Superior temporal gyrus (tissue), 1 donor: ENCODE measurements around the gene CHSY3.

Experiments
- DNase-seq: peaks from one replicate; pipeline ENCODE4 v3.0.0-alpha.2; 2016; ENCODE audit errors: extremely low spot score

The CHSY3 gene

DNA sequence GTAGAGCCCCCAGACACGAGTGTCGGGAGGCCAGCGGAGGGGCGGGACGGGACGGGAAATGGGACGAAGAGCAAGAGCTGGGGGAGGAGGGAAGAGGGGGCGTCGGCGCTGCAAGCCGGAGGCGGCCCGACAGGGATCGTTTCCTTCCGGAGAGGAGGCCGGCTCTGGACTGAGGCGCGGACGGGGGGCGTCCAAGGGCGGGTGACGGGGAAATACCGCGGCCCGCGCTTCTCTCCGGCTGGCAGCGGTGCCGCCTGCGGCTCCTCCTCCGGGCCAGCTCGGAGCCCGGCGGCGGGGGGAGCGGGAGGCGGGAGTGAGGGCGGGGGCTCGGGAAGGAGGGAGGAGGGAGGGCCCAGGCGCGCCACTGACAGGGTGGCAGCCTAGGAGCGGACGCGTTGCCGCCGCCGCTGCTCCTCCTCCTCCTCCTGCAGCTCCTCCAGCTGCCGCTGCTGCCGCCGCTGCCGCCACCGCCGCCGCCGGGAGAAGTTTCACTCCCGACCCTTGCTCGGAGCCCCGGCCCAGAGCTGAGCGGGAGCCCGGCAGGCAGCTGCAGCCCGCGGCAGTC, at the start of gene CHSY3:
Gene CHSY3 (plus strand): TSS at position 364 of the 565 bp plus-strand sequence.
- DNase-seq = peak; percentile 73

DNA sequence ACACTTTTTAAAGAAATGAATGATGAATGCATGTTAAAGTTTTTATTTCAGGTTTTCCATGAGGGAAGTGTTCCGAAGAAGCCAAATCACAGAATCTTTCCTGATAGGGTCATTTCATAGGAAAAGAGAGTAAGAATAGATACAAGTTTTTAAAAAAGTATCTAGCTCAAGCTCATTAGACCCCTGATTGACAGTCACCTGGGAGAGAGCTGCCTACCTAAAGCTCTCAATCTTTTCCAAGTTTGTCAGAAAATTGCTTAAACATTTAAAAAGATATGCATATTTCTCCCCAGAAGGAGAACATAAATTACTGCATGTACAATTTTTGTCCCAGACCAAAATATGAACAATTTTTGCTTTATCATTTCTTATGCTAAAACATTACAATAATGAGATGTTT, 47.9 kb upstream of the CHSY3 start:
- DNase-seq = no peak

DNA sequence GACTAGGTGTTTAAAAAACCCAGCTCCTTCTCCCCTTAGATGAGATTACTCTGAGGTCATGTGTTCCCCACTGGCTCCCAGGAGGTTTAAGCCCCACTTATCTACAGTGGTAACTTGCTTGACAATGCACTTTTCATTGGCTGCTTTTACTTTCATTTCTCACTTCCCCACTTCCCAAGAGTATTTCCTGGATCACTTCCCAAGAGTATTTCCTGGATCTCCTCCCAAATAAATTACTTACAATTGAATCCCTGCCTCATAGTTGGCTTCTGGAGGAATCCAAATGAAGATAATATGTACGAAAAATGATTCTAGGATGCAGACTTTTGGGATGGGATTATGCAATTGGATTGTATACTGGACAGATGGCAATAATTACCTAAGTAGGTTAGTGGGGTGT, 47.1 kb upstream of the CHSY3 start:
- DNase-seq = no peak

DNA sequence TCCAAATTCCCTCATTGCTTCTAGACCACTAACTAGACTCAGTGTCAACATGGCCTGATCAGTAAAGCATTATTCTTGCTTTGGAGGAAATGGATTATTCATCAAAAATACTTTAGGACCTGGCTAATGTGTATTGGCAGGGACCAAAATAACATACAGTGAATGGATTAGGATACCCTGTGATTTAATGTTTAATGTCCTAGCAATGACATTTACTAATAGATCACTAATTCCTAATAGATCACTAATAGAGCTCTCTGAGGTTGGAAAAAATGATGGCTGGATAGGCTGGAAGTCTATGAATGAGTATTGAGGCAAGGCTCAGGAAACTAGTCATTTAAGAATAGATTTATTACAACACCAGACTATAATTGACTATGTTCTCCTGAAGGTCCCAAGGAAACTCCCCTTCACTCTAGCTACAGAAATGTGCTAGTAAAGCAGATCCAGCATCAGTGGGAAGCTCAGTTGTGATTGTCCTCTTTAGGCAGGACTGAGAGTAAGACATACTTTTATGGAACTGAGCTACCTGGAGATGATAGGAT, 46.1 kb upstream of the CHSY3 start:
- DNase-seq = no peak

DNA sequence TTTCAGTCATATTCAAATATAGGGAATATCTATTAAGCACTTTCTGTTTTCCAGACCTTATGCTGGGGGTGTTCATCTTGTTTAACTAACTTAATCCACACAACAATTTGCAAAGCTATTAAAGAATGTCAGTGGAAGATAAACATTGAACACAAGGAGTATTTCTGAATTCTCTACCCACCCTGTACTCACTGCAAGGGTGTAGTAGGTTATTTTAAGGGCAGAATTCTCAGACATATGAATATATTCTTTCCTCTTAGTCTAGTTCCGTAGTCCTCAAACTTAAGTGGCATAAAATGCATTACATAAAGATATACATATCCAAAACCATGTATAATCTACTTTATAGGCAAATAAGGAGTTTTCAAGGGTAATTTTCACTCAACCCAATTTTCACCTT, 19.9 kb upstream of the CHSY3 start:
- DNase-seq = no peak

DNA sequence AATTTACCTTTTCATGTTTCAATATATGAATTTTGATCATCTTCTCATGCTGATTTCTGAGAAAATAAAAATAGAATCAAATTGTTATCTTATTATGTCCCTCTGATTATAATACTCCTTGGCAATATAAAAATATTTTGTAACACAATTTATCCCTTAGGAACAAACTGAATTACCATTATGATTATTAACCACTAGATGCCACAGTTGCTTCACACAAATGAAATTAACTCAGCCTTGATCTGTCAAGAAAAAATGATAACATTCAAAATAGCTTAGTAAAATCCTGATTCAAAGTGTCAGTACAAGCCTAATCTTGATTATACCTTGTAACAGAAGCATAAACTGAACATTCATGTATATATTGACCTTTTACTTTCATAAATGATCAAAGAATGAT, 4.8 kb upstream of the CHSY3 start:
- DNase-seq = no peak

DNA sequence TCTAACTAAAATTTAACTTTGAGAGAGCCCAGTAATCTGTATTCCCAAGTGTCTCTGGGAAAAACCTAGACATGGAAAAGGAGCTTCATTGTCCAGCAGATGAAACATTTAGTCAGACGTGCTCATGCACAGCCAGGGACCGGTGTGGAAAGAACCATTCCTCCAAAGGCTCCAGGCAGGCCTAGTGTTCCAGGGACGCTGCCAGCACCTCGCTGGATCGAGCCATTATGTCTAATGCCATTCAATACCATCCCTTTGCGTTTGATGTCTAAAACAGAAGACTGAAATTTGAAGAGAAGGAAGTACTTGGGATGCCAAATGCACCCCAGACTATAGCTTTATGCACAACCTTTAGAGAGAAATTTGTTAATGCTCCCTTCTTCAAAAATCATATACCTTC, 1.4 kb upstream of the CHSY3 start:
- no peak for DNase-seq

DNA sequence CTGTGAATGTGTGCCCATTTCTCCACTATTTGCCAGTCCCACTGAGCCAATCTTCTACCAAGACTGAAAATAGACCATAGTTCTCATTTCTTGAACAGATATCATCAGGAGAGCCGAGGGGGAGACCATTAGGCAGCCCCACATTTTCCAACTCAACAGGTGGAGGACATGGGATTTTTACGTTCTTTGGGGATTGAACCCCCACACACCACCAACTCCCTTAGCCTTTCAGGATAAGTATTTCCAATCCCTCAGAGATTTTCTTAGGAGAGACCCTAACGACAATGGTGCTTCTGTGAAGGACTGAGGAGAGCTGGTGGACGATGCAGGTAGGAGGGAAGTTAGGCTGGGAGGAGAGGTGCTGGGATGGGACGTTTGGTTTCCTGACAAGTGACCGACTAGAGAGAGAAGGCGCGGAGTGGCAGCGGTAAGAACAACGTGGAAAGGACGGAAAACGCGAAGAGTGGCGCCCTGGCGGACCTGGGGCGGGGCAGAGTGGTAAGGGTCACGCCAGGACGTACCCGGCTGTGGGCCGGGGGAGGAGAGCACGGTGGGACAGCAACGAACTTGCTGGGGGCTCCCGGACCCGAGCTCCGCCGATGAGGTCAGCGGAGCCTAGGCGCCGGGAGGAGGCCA, 681 bp upstream of the CHSY3 start:
- DNase-seq = no peak

DNA sequence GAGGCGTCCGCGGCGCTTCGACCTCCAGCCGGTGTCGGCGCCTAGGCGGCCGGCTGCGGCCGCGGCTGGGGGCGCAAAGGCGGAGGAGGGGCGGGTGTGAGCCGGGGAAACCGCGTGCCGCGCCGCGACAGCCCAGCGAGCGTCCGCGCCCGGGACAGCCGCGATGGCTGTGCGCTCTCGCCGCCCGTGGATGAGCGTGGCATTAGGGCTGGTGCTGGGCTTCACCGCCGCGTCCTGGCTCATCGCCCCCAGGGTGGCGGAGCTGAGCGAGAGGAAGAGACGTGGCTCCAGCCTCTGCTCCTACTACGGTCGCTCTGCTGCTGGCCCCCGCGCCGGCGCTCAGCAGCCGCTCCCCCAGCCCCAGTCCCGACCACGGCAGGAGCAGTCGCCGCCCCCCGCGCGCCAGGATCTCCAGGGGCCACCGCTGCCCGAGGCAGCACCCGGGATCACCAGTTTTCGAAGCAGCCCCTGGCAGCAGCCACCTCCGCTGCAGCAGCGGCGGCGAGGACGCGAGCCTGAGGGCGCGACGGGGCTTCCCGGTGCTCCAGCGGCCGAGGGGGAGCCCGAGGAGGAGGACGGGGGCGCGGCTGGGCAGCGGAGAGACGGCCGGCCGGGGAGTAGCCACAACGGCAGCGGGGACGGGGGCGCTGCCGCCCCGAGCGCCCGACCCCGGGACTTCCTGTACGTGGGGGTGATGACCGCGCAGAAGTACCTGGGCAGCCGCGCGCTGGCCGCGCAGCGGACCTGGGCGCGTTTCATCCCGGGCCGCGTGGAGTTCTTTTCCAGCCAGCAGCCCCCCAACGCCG, 605 bp downstream of the CHSY3 start:
- DNase-seq = no peak

DNA sequence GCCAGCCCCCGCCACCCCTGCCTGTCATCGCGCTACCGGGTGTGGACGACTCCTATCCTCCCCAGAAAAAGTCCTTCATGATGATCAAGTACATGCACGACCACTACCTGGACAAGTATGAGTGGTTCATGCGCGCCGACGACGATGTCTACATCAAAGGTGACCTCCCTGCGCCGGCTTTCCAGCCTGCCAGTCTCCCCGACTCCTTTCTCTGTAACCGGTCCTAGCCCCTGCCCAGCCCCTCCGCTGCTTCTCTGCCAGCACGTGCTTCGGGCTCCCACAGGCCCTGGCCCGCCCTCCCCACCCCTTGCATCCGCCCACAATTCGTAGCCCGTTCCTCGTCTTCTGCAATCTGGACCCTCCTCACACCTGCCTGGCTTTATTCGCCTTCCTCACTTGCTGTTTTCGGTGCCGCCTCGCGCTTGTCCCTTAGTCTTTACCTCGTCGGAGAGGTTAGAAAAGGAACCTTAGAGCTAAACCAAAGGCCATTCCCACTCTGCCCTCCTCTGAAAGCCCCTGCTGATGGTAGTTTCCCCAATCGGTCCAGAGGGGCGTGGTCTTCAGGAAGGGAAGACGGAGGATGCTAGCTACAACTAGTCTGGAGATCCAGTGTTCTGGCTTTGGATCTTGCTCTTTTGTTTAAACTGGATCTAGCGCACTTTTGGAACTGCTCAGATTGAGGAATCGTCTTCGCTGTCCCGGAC, 1.4 kb downstream of the CHSY3 start:
- no peak for DNase-seq

DNA sequence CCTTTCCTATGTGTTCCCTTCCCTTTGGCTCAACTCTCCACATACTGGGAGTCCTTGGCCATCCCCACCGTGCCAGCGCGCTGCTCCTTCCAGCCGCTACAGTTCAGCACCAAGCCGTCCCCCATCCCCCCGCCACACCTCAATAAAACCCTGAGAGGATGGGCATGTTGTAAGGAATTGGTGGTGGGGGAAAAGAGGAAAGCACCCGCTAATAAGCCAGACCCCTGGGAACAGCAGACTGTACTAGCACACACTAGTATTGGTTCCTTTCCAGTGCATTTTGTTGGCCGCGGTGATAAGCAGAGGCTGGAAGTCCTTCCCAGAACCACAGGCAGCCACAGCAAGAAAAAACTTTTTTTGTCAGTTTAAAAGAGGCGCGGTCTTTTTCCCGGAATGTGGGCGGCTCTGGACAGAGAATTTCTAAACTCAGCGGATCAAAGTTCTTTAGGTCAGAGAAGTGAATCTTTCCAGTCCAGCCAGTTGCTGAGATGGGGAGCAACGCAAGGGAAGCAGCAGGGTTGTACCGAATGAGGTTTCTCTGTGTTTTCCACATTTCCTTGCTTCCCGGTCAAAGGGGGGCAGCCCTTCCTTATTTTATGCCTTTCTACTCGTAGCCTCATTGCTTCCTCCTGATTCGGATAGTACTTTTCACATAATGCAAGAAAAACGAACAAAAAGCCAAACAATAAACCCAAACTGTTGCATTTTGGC, 2.1 kb downstream of the CHSY3 start:
- peak; percentile 63 for DNase-seq

DNA sequence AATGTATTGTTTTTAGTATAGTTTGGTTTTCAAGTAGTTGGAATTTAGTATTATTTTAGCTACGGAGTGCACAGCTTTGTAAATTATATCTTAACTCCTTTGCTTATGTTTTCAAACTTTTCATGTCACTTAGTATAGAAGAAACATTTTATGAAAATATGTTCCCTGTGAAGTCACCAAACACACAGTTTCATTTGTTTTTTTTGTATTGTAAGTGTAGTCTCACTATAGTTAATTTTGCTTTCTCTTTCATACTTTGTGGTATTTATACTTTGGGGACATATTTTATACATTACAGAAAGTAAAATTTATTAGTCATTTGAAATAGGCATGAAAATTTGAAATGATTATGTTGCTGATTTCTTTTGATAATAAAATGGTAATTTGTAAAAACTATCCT, 5.0 kb downstream of the CHSY3 start:
- DNase-seq = no peak

DNA sequence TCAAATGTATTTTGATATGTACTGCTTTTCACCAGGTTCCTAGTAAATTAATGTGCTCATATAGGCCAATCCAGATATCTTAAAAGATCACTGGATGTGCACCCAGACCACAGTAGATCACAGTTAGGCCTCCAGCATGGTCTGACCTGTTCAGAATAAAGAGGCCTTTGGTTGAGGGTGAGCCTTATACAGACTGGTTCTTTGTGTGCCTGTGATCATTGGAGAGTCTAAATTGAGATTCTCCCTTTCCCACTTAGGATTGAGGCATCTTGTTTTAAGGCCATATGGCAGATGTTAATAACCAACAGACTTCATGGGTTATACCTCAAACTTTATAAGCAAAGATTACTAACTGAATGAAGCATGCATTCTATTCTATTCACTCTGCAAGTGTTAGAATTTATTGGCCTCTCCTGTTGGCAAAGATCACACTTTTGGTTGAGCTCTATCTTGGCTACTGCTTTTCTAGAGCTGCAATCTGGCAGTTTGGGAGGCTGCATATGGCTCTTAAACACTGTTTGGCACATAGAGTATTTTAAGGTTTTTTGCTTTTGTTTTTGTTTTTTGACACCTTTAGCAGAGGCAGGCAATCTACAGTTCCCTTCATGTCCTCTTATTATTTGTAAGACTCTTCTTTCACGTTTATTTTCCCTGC, 8.5 kb downstream of the CHSY3 start:
- DNase-seq = peak; percentile 70

DNA sequence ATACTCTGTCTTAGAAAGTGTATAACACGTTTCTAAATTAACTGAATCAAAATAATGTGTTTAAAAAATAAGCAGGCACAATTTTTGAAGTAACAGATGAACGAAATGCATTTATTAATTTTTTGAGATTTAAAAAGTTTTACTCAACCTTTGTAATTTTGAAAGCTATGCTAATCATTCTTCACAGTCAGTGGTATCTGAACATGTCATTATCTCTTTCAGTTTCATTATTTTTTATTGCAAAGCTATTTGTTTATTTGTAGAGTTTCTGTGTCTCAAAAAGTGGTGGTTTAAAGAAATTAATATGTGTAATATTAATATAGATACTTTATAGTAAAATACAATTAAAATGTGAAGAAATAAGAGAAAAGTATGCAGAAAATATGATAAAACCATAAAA, 11.2 kb downstream of the CHSY3 start:
- no peak for DNase-seq

DNA sequence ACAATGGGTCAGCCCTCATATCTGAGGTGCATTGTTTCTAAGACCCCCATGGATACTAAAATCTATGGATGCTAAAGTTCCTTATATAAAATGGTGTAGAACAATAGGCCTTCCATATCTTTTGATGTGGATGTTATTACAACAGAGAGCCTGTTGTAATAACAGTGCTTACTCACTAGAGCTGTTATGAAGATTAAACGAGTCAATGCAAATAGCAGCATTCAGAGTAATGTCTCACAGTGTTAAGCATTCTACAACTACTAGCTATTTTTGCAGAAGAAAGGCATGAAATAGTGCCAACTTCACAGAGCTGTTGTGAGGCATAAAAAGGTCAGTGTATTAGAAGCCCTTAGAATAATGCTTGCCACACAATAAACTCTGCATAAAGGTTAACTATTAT, 13.0 kb downstream of the CHSY3 start:
- DNase-seq = no peak

DNA sequence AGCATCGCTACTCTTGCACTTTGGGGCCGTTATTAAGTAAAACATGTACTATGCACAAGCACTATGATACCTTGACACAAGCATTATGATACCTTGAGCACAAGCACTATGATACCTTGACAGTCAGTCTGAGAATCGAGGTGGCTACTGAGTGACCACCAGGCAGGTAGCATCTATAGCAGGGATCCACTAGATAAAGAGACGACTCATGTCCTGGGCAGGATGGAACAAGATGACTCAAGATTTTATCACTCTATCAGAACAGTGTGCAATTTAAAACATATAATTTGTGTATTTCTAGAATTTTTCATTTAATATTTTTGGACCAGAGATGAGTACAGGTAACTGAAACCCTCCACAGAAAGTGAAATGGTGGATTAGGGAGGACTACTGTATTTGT, 16.9 kb downstream of the CHSY3 start:
- DNase-seq = no peak

DNA sequence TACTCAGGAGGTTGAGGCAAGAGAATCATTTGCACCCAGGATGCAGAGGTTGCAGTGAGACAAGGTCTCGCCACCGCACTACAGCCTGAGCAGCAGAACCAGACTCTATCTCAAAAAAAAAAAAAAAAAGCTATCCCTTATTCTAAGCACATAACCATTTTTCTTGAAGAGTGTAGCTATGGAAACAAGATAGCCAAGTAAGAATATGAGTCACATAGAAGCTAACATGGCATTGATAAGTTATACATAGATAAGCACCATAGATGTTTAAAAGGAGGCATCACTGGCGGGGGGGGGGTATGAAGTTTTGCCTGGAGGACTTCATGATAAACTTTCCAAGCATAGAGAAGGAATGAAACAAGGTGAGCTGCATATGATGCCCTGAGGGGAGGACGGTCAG, 26.0 kb downstream of the CHSY3 start:
- no peak for DNase-seq

DNA sequence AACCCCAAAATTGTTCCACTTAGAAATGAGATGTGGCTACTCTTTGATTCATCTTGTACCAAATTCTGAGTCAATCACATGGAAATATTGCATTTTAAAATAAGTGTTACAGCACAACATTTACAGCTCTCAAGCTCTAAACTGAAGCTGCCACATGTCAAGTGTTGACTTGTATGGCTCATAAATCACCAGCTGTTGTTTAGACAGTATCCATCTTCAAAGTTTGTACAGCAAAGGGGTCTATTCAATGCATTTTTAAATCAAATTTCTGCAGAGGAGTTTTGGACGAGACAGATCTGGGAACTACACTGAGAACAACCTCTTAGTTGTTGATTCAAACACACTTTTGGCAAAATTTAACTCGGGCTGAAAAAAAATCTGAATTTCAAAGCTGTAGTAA, 31.4 kb downstream of the CHSY3 start:
- no peak for DNase-seq

DNA sequence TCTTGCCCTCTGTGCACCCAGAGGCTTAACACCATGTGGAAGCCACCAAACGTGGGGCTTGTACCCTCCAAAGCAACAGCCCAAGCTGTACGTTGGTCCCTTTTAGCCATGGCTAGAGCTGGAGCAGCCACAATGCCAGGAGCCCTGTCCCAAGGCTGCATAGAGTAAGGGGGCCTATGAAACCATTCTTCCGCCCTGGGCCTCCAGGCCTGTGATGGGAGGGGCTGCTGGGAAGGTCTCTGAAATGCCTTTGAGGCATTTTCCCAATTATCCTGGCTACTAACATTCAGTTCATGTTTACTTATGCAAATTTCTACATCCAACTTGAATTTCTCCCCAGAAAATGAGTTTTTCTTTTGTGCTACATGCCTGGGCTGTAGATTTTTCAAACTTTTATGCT, 33.8 kb downstream of the CHSY3 start:
- DNase-seq = no peak

DNA sequence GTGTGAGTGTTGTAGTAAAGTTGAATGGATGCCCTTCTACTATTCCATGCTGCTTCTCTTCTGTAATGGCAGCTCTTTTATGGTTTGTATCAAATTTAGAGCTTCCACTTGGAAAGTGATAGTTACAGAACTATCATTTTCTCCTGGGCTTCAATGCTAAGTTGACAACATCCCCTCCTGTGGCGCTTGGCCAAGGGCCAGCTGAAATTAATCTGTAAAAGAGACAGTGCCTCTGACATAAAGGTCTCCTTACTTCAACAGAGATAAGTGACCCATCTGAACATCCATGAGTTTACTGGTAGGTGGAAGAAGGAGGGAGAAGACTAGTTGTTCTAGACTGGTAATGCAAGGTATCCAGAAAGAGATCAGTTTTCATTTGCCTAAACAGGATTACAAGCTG, 39.7 kb downstream of the CHSY3 start:
- DNase-seq = no peak

DNA sequence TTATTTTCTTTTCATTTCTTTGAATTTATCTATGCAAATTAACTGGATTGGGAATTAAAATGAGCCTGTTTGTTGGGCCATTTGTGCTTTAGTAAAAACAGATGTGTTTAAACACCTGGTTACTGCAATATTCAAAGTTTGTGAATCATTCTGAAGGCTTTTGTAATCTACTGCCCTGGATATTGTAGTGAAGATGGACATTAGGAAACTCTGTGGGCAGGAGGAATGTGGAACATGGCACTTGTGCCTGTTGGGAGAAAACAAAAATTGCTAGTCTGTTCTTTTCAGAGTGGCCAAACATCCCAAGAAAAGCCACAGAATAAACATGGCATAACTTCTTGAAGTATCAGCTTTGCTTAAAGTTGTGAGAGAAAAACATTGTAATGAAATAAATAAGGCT, 40.8 kb downstream of the CHSY3 start:
- no peak for DNase-seq
